Endothelial cell (in vitro differentiated cells): Measurements from ENCODE around the gene LMF2. TPM values are rescaled to one million over a fixed set of nuclear protein-coding genes. Genes with fewer than 3 reads are reported as not detected.
A peak's percentile ranks its signal among the peaks of the same experiment; 100 is the strongest.

ENCODE experiments used
- DNase-seq: peaks from one replicate; pipeline ENCODE4 v3.0.0; 2021; ENCODE audit warnings: low spot score
- H3K27ac Mint-ChIP-seq: one replicate; pipeline ENCODE4 v1.8.0; 2021; ENCODE audit warnings: mixed read lengths, inconsistent platforms; ENCODE audit not compliant: unreplicated experiment
- H3K27me3 Mint-ChIP-seq: one replicate; pipeline ENCODE4 v1.8.0; 2021; ENCODE audit warnings: mild to moderate bottlenecking, moderate library complexity, mixed read lengths, inconsistent platforms; ENCODE audit not compliant: unreplicated experiment
- H3K36me3 Mint-ChIP-seq: one replicate; pipeline ENCODE4 v1.8.0; 2021; ENCODE audit warnings: mild to moderate bottlenecking, low read depth, mixed read lengths, inconsistent platforms; ENCODE audit not compliant: unreplicated experiment
- H3K4me1 Mint-ChIP-seq: one replicate; pipeline ENCODE4 v1.8.0; 2021; ENCODE audit warnings: mild to moderate bottlenecking, mixed read lengths, inconsistent platforms; ENCODE audit not compliant: unreplicated experiment
- H3K4me3 Mint-ChIP-seq: one replicate; pipeline ENCODE4 v1.8.0; 2021; ENCODE audit warnings: mild to moderate bottlenecking, mixed read lengths, inconsistent platforms; ENCODE audit not compliant: unreplicated experiment
- H3K9me3 Mint-ChIP-seq: one replicate; pipeline ENCODE4 v1.8.0; 2021; ENCODE audit warnings: mixed read lengths, inconsistent platforms; ENCODE audit not compliant: unreplicated experiment
- total RNA-seq: library from RNA; stranded (reverse); fragmentation: NEBNext Ultra II Directional; extraction: Animal tissue kit (Norgen Biotek cat#: 25700); gene quantifications from one replicate; pipeline ENCODE4 v1.2.1, GENCODE V29; 2021; ENCODE audit not compliant: unreplicated experiment
- TF ChIP-seq, protein P1 (sequence below): fragments of 200-600 bp; sonication (generic); IDR thresholded peaks from one replicate; pipeline ENCODE4 v1.5.0; 2021; ENCODE audit warnings: antibody characterized with exemption; ENCODE audit not compliant: unreplicated experiment

LMF2 gene
- total RNA-seq, 1 donor from 2014 or later, result 88.2 TPM

DNA sequence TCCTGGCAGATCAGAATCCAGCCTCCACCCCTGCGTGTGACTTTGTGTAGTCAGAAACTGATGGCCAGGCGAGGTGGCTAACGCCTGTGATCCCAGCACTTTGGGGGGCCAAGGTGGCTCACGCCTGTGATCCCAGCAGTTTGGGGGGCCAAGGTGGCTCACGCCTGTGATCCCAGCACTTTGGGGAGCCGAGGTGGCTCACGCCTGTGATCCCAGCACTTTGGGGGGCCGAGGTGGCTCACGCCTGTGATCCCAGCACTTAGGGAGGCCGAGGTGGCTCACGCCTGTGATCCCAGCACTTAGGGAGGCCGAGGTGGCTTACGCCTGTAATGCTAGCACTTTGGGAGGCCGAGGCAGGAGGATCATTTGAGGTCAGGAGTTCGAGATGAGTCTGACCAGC, 5.7 kb upstream of the LMF2 start:
- H3K4me1 Mint-ChIP-seq, result peaks cover 19% of the 10 kb centered on the region
- DNase-seq, result no peak
- no peak overlapping the region for H3K27ac Mint-ChIP-seq
- H3K27me3 Mint-ChIP-seq, result peaks cover 11% of the 10 kb centered on the region
- H3K36me3 Mint-ChIP-seq, result peaks cover 4% of the 10 kb centered on the region
- TF ChIP-seq, protein P1, sequence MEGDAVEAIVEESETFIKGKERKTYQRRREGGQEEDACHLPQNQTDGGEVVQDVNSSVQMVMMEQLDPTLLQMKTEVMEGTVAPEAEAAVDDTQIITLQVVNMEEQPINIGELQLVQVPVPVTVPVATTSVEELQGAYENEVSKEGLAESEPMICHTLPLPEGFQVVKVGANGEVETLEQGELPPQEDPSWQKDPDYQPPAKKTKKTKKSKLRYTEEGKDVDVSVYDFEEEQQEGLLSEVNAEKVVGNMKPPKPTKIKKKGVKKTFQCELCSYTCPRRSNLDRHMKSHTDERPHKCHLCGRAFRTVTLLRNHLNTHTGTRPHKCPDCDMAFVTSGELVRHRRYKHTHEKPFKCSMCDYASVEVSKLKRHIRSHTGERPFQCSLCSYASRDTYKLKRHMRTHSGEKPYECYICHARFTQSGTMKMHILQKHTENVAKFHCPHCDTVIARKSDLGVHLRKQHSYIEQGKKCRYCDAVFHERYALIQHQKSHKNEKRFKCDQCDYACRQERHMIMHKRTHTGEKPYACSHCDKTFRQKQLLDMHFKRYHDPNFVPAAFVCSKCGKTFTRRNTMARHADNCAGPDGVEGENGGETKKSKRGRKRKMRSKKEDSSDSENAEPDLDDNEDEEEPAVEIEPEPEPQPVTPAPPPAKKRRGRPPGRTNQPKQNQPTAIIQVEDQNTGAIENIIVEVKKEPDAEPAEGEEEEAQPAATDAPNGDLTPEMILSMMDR, result no peak
- no peak overlapping the region for H3K4me3 Mint-ChIP-seq
- H3K9me3 Mint-ChIP-seq, result no peaks in the 10 kb centered on the region

DNA sequence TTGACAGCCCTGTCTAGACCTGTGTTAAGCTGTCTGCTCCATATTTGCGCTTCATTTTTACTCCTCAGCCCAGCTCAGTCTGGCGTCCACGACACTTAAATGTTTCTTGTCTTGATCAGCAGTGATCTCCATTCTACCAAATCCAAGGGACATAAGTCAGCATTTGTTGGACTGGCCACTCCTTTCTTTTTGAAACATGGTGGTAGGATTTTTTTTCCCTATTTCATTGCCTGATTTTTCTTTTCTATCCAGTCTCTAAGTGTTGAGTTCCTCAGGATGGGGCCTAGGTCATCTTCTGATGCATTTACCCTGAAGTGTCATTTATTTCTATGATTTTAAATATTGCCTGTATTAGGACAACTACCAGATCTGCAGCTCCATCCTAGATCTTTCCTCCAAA, 1.4 kb upstream of the LMF2 start:
- Mint-ChIP-seq H3K36me3 (no peaks in the 10 kb centered on the region), H3K4me3 (peak overlapping the region; percentile 94), H3K9me3 (no peaks in the 10 kb centered on the region), H3K4me1 (peaks cover 20% of the 10 kb centered on the region), H3K27ac (peak overlapping the region; percentile 84), H3K27me3 (peaks cover 10% of the 10 kb centered on the region)
- TF ChIP-seq, protein P1, result no peak
- no peak for DNase-seq

DNA sequence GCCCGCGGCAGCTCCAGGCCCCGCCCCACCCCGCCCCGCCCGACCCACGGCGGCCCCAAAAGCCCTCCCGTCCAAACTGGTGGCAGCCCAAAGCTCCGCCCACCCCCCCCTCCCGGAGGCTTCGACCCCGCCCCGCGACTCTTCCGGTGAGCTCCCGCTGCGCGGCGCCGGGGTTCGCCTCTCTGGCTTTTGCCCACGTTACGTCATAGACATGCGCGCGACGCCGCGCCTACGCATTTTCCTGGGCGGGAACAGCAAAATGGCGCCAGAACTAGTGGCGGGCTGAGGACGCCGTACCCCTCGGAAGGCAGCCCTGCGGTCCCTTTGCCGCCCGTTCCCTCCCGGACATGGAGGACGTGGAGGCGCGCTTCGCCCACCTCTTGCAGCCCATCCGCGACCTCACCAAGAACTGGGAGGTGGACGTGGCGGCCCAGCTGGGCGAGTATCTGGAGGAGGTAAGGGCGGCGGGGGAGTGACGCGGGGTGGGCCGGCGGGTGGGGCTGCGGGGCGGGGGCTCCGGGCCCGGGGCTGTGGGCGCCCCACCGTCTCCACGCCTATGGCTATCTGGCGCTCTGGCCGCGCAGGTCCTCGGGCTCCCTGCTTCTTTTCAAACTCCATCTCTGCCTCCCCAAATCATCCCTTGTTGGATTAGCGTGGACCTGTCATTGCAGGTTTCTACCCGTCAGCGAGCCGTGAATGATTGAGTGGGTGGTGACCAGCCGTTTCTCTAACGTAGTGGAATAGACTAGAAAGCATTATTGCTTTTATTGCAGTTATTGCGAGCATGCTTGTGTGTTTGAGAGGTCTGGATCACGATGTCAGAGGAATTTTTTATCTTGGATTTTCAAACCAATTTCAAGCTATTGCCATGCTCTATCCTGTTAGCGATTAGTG, 736 bp upstream of the LMF2 start, which contains the start of gene NCAPH2:
NCAPH2 (plus strand) TSS at position 234 of the 894 bp plus-strand sequence; CDS start at position 348, 114 bp downstream.
- Mint-ChIP-seq H3K27ac (peak within 1 kb of the TSS; percentile 84), H3K4me3 (peak within 1 kb of the TSS; percentile 95), H3K27me3 (peaks cover 7% of the 10 kb centered on the region), H3K4me1 (peaks cover 20% of the 10 kb centered on the region), H3K9me3 (no peaks in the 10 kb centered on the region), H3K36me3 (no peaks in the 10 kb centered on the region)
- TF ChIP-seq, protein P1, result no peak
- peak; percentile 96 for DNase-seq

DNA sequence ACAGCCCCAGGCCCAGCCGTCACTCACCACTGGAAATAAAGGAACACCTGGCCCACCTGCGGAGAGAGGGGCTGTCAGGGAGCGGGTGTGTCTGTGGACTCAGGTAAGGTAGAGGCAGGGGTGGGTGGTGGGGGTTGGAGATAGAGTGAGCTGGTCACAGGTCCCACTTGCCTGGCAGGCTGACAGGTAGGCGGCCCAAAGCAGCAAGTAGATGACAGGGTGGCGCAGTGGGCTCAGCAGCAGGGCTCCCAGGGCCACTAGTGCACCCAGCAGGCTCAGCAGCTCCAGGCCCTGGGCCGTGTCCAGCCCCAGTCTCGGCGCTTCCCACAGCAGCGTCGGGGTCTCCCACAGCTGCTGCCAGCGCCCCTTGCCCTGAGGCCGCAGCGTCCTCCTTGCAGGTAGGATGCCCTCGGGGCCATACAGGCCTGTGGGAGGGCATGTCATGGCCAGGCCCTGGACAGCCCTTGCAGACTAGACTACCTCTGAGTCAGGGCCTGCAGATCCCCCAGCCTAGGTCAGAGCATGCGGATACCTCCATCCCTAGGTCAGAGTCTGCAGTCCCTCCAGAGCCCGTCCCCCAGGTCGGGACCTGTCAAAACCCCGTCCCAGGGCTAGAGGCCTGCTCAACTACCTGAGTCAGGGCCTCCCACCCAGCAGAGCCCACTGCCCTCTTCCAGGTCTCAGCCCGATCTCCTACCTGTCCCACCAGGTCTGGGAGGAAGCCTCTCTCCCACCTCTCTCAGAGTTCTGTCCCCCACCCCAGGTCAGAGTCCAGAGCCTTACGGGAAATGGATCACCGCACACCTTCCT, 686 bp downstream of the LMF2 start:
- H3K4me1 Mint-ChIP-seq, result peaks cover 16% of the 10 kb centered on the region
- H3K36me3 Mint-ChIP-seq, result no peaks in the 10 kb centered on the region
- H3K4me3 Mint-ChIP-seq, result peak overlapping the region; percentile 95
- peaks cover 7% of the 10 kb centered on the region for H3K27me3 Mint-ChIP-seq
- TF ChIP-seq, protein P1, result no peak
- H3K27ac Mint-ChIP-seq, result peak overlapping the region; percentile 30
- no peak for DNase-seq
- H3K9me3 Mint-ChIP-seq, result no peaks in the 10 kb centered on the region
